WTC11 (cell line): ENCODE data around the gene ZBTB7C. TPM values are rescaled to one million over a fixed set of nuclear protein-coding genes. Genes with fewer than 3 reads are reported as not detected.

Experiments
- ATAC-seq: fragments of 200-7000 bp; cut with Tn5 transposase; 2 replicates; pipeline ENCODE4 v1.10.0; 2021; ENCODE audit warnings: mild to moderate bottlenecking, moderate library complexity
- CTCF ChIA-PET: fragments of 300-600 bp; sonication (Branson Sonifier 250); formaldehyde crosslinking; loops from one replicate; lab custom pipeline; 2021; ENCODE audit warnings: antibody characterized with exemption; lab: Charles Lee
- POLR2A ChIA-PET: fragments of 350-600 bp; sonication (Branson Sonifier 250); formaldehyde crosslinking; loops from one replicate; lab custom pipeline; 2021; ENCODE audit warnings: antibody characterized with exemption; lab: Charles Lee
- DNase-seq: peaks from one replicate; pipeline ENCODE4 v3.0.0; 2021; ENCODE audit warnings: low spot score
- H3K27ac Mint-ChIP-seq: 2 replicates; pipeline ENCODE4 v1.8.0; 2021; ENCODE audit warnings: mixed read lengths
- H3K27me3 Mint-ChIP-seq: 2 replicates; pipeline ENCODE4 v1.8.0; 2021; ENCODE audit warnings: low read depth, mild to moderate bottlenecking, moderate library complexity, mixed read lengths
- H3K36me3 Mint-ChIP-seq: 2 replicates; pipeline ENCODE4 v1.8.0; 2021; ENCODE audit warnings: mixed read lengths
- H3K4me1 Mint-ChIP-seq: 2 replicates; pipeline ENCODE4 v1.8.0; 2022; ENCODE audit warnings: mixed read lengths
- H3K4me3 Mint-ChIP-seq: 2 replicates; pipeline ENCODE4 v1.8.0; 2021; ENCODE audit warnings: mild to moderate bottlenecking, moderate library complexity, mixed read lengths
- H3K9me3 Mint-ChIP-seq: 2 replicates; pipeline ENCODE4 v1.8.0; 2021; ENCODE audit warnings: mixed read lengths
- ATF1 ChIP-seq: sonication (generic); formaldehyde crosslinking; IDR thresholded peaks from 2 replicates; pipeline ENCODE4 v1.8.1; 2023; ENCODE audit warnings: mild to moderate bottlenecking, moderate library complexity, missing genetic modification reagents
- ATF6 ChIP-seq: sonication (generic); formaldehyde crosslinking; IDR thresholded peaks from 2 replicates; pipeline ENCODE4 v1.8.1; 2023; ENCODE audit warnings: mild to moderate bottlenecking, missing genetic modification reagents
- CBFB ChIP-seq: sonication (generic); formaldehyde crosslinking; IDR thresholded peaks from 2 replicates; pipeline ENCODE4 v1.8.1; 2022; ENCODE audit warnings: mild to moderate bottlenecking, low read depth, missing genetic modification reagents
- CREM ChIP-seq: sonication (generic); formaldehyde crosslinking; IDR thresholded peaks from 2 replicates; pipeline ENCODE4 v1.8.1; 2022; ENCODE audit warnings: mild to moderate bottlenecking, missing genetic modification reagents, moderate library complexity
- CTCF ChIP-seq: fragments of 200-600 bp; IDR thresholded peaks from 2 replicates; pipeline ENCODE4 v1.8.0; 2022; ENCODE audit warnings: antibody characterized with exemption
- FOXP4 ChIP-seq: sonication (generic); formaldehyde crosslinking; IDR thresholded peaks from 2 replicates; pipeline ENCODE4 v1.8.0; 2022; ENCODE audit warnings: mild to moderate bottlenecking, missing genetic modification reagents
- GTF2I ChIP-seq: fragments of 250-450 bp; sonication (Bioruptor Pico); conservative IDR thresholded peaks from 2 replicates; pipeline ENCODE4 v1.4.0; 2021; ENCODE audit warnings: mild to moderate bottlenecking
- SOX15 ChIP-seq: fragments of 250-450 bp; sonication (Bioruptor Pico); IDR thresholded peaks from 2 replicates; pipeline ENCODE4 v1.9.0; 2021; ENCODE audit warnings: mild to moderate bottlenecking
- TP53 ChIP-seq: sonication (generic); formaldehyde crosslinking; IDR thresholded peaks from 2 replicates; pipeline ENCODE4 v1.8.1; 2023; ENCODE audit warnings: mild to moderate bottlenecking, missing genetic modification reagents
- ZBTB21 ChIP-seq: sonication (generic); formaldehyde crosslinking; IDR thresholded peaks from 2 replicates; pipeline ENCODE4 v1.8.1; 2023; ENCODE audit warnings: mild to moderate bottlenecking, missing genetic modification reagents, borderline replicate concordance
- ZNF138 ChIP-seq: sonication (generic); formaldehyde crosslinking; conservative IDR thresholded peaks from 2 replicates; pipeline ENCODE4 v1.8.1; 2022; ENCODE audit warnings: mild to moderate bottlenecking, moderate library complexity, missing genetic modification reagents
- ZNF425 ChIP-seq: fragments of 250-450 bp; sonication (Bioruptor Pico); conservative IDR thresholded peaks from 2 replicates; pipeline ENCODE4 v1.9.0; 2021; ENCODE audit warnings: mild to moderate bottlenecking
- ZNF532 ChIP-seq: fragments of 250-450 bp; sonication (Bioruptor Pico); IDR thresholded peaks from 2 replicates; pipeline ENCODE4 v1.9.0; 2021; ENCODE audit warnings: mild to moderate bottlenecking, borderline replicate concordance
- ZNF671 ChIP-seq: fragments of 250-450 bp; sonication (Bioruptor Pico); IDR thresholded peaks from 2 replicates; pipeline ENCODE4 v1.8.0; 2021; ENCODE audit warnings: mild to moderate bottlenecking
- total RNA-seq: library from RNA; stranded (reverse); gene quantifications from 3 replicates; pipeline ENCODE4 v1.2.3, GENCODE V29; 2021

The ZBTB7C gene
- total RNA-seq, 1 experiment from 2014 or later, result 0.48 TPM

- ATAC-seq (peak; percentile 96), DNase-seq (peak; percentile 84)
- H3K27me3 Mint-ChIP-seq, result no peaks in the 10 kb centered on the region
- peaks cover 6% of the 10 kb centered on the region for H3K4me1 Mint-ChIP-seq
- ChIA-PET CTCF (interaction anchor here (0.5 to 4.2 kb wide), 49 partner anchors 8 to 237 kb away, joined by 3 to 74 read pairs (median 4); partner anchors contain the start of gene ZBTB7C), POLR2A (no interaction called here)
- no peak overlapping the region for H3K4me3 Mint-ChIP-seq
- H3K27ac Mint-ChIP-seq, result no peak overlapping the region
- no peak for TF ChIP-seq ZNF425 (CRISPR knock-in tag)
- TF ChIP-seq GTF2I (CRISPR knock-in tag), result no peak
- peak; percentile 65 for TF ChIP-seq CTCF
- TF ChIP-seq ZNF138, result 0 out of 2 replicates have a peak, but pooled peaks have one; percentile 19
- H3K36me3 Mint-ChIP-seq, result no peaks in the 10 kb centered on the region
- H3K9me3 Mint-ChIP-seq, result no peaks in the 10 kb centered on the region
Measured at GRCh38 chr18:48230467-48231113, 178.6 kb downstream of the ZBTB7C start.

GRCh38 chr18:48229552-48229981 is 179.6 kb downstream of the ZBTB7C start:
- H3K4me3 Mint-ChIP-seq, result no peak overlapping the region

GRCh38 chr18:48228841-48229240 is 180.3 kb downstream of the ZBTB7C start:
- H3K4me3 Mint-ChIP-seq, result no peak overlapping the region
- H3K27ac Mint-ChIP-seq, result no peak overlapping the region
- POLR2A ChIA-PET, result no interaction called here
- H3K4me1 Mint-ChIP-seq, result peaks cover 6% of the 10 kb centered on the region
- H3K9me3 Mint-ChIP-seq, result no peaks in the 10 kb centered on the region
- H3K27me3 Mint-ChIP-seq, result no peaks in the 10 kb centered on the region
- CTCF ChIA-PET, result interaction anchor here (0.8 to 4.2 kb wide), 5 partner anchors 89 to 218 kb away, joined by 3 to 74 read pairs (median 6); no protein-coding TSS in a partner anchor
- DNase-seq (no peak), ATAC-seq (no peak)
- no peaks in the 10 kb centered on the region for H3K36me3 Mint-ChIP-seq
- TF ChIP-seq SOX15 (CRISPR knock-in tag), result no peak
- TF ChIP-seq TP53 (CRISPR knock-in tag), result no peak
- no peak for TF ChIP-seq ATF6
- TF ChIP-seq FOXP4 (CRISPR knock-in tag), result no peak
- TF ChIP-seq CBFB (CRISPR knock-in tag), result no peak
- TF ChIP-seq ATF1 (CRISPR knock-in tag), result no peak
- TF ChIP-seq ZBTB21 (CRISPR knock-in tag), result no peak
- TF ChIP-seq ZNF671 (CRISPR knock-in tag), result no peak
- no peak for TF ChIP-seq CREM

More at GRCh38 chr18:48229552-48229981, 179.6 kb downstream of the ZBTB7C start:
- ATAC-seq (peak; percentile 60), DNase-seq (peak; percentile 28)
- TF ChIP-seq ZNF532 (CRISPR knock-in tag), result no peak
- Mint-ChIP-seq H3K36me3 (no peaks in the 10 kb centered on the region), H3K27ac (no peak overlapping the region), H3K9me3 (no peaks in the 10 kb centered on the region), H3K4me1 (peaks cover 6% of the 10 kb centered on the region), H3K27me3 (no peaks in the 10 kb centered on the region)
- CTCF ChIA-PET, result interaction anchor here (0.7 to 4.2 kb wide), 31 partner anchors 11 to 238 kb away, joined by 3 to 74 read pairs (median 5); partner anchors contain the start of gene ZBTB7C
- POLR2A ChIA-PET, result no interaction called here
